Astrocyte of the cerebellum (primary cell): Measurements from ENCODE around the gene DBF4B.

Experiments
- DNase-seq: peaks from one replicate; pipeline ENCODE4 v3.0.0-alpha.2; 2011; ENCODE audit warnings: low read depth
- H3K4me3 ChIP-seq: 2 replicates; pipeline ENCODE4 v1.5.1; 2011; ENCODE audit warnings: mild to moderate bottlenecking, low read depth, low read length, moderate library complexity
- CTCF ChIP-seq: IDR thresholded peaks from 2 replicates; pipeline ENCODE4 v1.5.1; 2012; ENCODE audit warnings: low read length, low read depth, moderate library complexity, mild to moderate bottlenecking; ENCODE audit errors: missing control alignments
- in situ Hi-C: cut with HindIII; loops from 2 replicates; pipeline ENCODE4 v1.10.0; 2017; ENCODE audit warnings: low sequenced_read_pairs

Gene DBF4B

GRCh38 chr17:44792276-44792675 lies 83.8 kb downstream of the DBF4B start:
- in situ Hi-C loops: no loop called here
- DNase-seq: no peak
- TF ChIP-seq CTCF: no peak
- no peak overlapping the region for H3K4me3 ChIP-seq

- DNase-seq: no peak
- no peak for TF ChIP-seq CTCF
- no peak overlapping the region for H3K4me3 ChIP-seq
- in situ Hi-C loops: no loop called here
These were observed 85.7 kb downstream of the DBF4B start for GRCh38 chr17:44793885-44794842.

DNA sequence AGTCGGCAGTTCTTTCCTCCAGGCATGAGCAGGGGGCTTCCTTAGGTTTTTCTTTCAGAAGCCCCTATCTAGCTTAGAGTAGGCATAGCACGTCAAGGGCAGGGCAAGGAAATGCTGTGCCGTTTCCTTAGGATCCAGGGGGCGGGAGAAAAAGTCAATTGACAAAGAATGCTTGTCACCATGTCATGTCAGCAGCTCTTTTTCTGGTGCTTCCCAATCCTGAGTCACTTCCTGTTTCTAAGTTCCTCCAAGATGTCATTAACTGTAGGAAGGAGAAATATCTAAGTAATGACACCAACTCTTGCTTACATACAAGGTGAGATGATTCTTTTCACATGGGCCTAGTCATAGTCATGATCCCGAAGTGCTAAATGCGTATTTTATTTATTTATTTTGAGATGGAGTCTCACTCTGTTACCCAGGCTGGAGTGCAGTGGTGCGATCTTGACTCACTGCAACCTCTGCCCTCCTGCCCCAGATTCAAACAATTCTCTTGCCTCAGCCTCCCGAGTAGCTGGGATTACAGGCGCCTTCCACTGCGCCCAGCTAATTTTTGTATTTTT lies 86.5 kb downstream of the DBF4B start:
- DNase-seq: no peak
- in situ Hi-C loops: no loop called here
- H3K4me3 ChIP-seq: no peak overlapping the region
- no peak for TF ChIP-seq CTCF

- H3K4me3 ChIP-seq: no peak overlapping the region
- in situ Hi-C loops: no loop called here
- no peak for DNase-seq
- TF ChIP-seq CTCF: no peak
These were observed 87.0 kb downstream of the DBF4B start for GRCh38 chr17:44795421-44795820.

- DNase-seq: no peak
- no peak overlapping the region for H3K4me3 ChIP-seq
- in situ Hi-C loops: no loop called here
- no peak for TF ChIP-seq CTCF
These were observed 87.5 kb downstream of the DBF4B start for GRCh38 chr17:44795928-44796327.

GRCh38 chr17:44796731-44797130 lies 88.3 kb downstream of the DBF4B start:
- no peak overlapping the region for H3K4me3 ChIP-seq
- no peak for DNase-seq
- TF ChIP-seq CTCF: no peak
- in situ Hi-C loops: no loop called here
